Activated CD4-positive, alpha-beta T cell treated with anti-CD3 and anti-CD28 coated beads, Interleukin-10, Interleukin-2, amounts not matched to agents 100 ng/mL and 50 ng/mL, durations not matched to agents 16 hours and 8 hours (primary cell): ENCODE data around the gene ISLR2.
"Not testable (repeated sequence)": the region's sequence is repeated elsewhere in the genome, so short reads cannot be mapped to it uniquely, and the experiment has no call there.

ENCODE experiments used
- DNase-seq: peaks from one replicate; pipeline ENCODE4 v3.0.0-alpha.2; 2020

The ISLR2 gene

GRCh38 chr15:74157868-74158827 is 27.8 kb downstream of the ISLR2 start:
- no peak for DNase-seq

DNA sequence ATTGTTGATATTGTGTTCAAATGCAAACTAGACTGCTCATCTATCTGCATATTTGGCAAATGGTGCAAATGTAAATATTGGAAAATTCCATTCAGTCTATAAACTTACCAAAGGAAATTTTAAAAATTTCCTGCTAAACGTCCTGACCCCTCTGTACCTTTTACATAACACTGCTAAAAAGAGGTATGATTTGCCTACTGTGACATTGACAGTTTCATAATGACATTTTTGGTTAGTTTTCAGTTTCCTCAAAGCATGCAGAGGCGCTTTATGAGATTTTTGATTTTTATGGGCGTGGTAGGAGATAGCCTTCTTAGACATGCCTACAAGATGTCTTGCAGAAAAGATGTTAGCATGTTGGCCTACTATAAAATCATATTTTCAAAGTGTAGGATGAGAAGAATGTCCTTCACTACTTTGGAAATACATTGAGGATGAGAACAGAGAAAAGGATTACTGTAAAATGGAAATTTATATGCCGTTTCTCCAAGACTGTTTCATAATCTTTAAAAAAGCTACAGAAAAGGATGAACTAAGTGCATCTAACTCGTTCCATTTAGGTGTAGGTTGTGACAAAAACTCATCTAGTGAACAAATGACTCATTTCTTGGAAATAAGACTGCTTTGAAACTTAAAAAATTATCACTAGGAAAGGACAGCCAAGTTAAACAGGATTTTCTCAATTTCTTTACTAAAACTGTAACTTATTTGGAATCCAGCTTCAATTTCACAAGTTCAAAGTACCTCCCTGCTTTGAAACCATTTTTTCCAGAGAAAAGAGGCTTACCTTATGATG is 28.7 kb downstream of the ISLR2 start:
- DNase-seq, result peak; percentile 68

- no peak for DNase-seq
Measured at GRCh38 chr15:74159773-74160172, 29.4 kb downstream of the ISLR2 start.

DNA sequence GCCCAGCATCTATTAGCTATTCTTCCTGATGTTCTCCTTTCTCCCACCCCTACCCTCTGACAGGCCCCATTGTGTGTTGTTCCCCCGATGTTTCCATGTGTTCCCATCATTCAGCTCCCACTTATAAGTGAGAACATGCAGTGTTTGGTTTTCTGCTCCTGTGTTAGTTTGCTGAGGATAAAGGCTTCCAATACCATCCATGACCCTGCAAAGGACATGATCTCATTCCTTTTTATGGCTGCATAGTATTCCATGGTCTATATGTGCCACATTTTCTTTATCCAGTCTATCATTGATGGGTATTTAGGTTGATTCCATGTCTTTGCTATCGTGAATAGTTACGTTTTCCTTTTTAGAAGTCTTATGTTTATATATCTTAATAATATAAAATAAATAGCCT is 30.0 kb downstream of the ISLR2 start:
- DNase-seq, result not testable (repeated sequence)

GRCh38 chr15:74162195-74162536 is 31.8 kb downstream of the ISLR2 start:
- not testable (repeated sequence) for DNase-seq

DNA sequence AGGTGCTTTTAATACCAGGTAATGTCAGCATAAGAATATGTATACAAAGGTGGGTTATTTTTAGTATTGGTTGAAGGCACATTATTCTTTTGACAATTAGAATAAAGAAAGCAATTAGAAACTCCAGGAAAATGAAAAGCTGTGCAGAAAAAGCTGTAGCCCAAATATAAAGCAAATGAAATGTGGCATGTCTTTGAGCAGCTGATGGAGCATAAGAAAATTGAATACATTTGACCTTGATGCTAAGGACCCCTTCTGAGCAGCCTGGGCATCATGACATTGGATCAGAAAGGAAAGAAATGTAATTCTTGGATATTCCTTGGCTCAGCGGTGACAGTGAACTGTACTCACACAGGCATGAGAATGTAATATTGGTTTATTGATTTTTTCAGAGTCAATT is 35.1 kb downstream of the ISLR2 start:
- no peak for DNase-seq

GRCh38 chr15:74167891-74168331 is 37.5 kb downstream of the ISLR2 start:
- DNase-seq, result no peak

- no peak for DNase-seq
Measured at GRCh38 chr15:74168711-74169126, 38.3 kb downstream of the ISLR2 start.

DNA sequence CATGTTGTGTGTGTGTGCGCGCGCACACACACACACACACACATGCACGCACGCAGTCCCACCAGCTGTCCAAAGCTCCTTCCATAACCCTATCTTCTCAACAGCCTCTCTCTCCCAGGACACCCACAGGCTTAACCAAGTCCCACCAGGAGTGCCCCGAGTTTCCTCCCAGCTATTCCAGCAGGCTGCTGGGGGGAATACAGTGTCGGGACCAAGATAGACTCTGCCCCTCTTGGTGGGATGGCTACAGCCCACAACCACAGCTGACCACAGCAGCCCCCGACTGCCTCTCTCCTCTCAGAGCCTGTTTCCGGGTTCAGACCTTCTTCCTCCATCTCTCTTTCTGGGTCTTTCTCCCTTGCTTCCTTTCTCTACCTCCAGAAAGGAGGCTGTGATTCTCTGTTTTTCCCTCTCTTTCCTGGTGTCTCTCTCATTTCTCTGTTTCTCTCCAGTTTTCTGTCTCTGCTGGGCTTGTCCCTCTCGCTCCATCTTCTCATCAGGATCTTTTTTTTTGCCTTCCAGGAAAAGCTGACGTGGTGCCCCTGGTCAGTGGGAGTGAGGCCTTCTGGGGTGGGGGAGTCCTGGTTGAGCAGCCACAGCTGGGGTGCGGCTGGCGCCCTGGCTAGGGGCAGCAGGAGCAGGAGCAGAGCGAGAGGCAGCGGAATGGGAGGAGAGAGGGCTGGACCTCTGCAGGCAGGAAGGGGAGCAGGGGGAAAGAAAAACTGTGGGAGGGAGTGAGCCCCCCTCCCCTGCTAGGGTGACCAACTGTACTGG is 39.9 kb downstream of the ISLR2 start:
- DNase-seq, result no peak

DNA sequence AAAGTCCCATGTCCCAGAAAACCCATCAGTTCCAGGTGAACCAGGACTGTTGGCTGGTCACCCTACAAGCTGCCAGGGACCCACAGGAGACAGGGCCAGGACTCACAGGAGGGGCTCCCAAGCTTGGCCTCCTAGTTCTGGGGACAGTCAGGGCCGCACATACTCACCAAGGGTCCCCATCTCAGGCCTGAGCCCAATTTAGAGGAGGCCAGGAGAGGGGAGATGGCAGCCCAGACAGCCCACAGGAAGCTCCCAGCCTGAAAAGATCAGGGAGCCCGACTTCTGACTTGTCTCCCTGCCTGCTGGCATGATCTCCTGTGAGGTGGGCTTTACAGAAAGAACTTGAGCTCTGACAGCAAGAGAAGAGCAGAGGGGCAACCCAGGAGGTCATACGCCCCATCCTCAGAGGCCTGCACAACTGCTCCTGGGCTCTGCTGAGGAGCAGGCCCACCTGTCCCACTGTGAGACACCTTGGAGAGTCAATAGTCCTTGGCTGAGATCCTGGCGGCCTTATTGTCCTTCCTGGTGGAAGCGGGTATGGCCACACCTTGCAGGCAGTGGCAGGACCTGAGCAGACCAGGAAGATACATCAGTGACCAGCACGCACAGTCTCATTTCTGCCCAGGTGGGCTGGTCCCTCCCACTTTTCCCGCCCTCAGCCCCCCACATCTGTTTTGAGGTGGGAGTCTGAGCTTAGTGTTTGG is 40.6 kb downstream of the ISLR2 start:
- no peak for DNase-seq

- DNase-seq, result no peak
Measured at GRCh38 chr15:74171965-74172541, 41.7 kb downstream of the ISLR2 start.

DNA sequence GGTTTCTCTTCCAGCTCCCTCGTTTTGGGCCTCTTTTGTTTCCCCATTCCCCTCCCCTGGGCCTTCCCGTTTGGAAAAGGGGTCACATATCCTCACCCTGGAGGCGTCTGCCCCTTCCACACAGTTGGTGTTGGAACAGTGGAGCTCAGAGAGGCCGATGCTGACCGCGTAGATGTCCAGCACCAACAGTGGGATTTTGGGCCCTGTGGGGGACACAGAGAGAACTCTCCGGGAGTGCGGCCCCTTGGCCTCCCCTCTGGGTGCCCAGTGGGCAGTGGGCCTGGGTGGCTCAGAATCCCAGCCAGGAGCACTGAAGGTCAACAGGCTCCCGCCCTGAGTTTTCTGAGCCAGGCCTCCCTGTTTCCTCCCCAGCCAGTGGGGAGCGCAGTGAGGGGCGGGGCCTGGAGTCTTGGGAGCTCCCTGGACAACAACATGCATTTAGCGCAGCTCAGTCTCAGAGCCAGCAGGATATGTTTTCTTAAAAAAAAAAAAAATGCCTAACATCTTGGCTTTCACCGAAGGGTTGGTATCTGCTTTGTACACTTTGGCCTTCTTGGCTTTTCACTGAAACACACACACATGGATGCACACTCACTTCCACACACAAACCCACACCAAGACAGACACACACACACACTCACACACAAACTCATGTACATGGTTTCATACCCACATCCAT is 42.5 kb downstream of the ISLR2 start:
- no peak for DNase-seq

GRCh38 chr15:74173380-74174218 is 43.2 kb downstream of the ISLR2 start, which contains the start of gene ISLR:
TSS of gene ISLR (plus strand) at chr15:74173710. CDS start at chr15:74174859, 1,149 bp downstream.
- no peak for DNase-seq

GRCh38 chr15:74174219-74174957 is 44.0 kb downstream of the ISLR2 start:
- DNase-seq, result no peak

GRCh38 chr15:74174958-74175253 is 44.5 kb downstream of the ISLR2 start:
- no peak for DNase-seq

- DNase-seq, result no peak
Measured at GRCh38 chr15:74175271-74176191, 45.1 kb downstream of the ISLR2 start.

- no peak for DNase-seq
Measured at GRCh38 chr15:74176262-74177214, 46.2 kb downstream of the ISLR2 start.
